Heart left ventricle (tissue), 13 donors: ENCODE results near the gene HAO2.

Source experiments
- CTCF ChIP-seq, 12 donors: fragments of 200-600 bp; sonication (generic) in 4 of 12; IDR thresholded peaks; one replicate each; pipeline versions ENCODE4 v1.5.0 to v1.8.0; 2018 to 2022; ENCODE audit warnings: antibody characterized with exemption in 12 of 12, mild to moderate bottlenecking in 5 of 12
- POLR2A ChIP-seq, 2 donors: fragments of 450-650 bp; IDR thresholded peaks; one replicate each; pipeline ENCODE4 v1.6.1; 2017; ENCODE audit warnings: antibody characterized with exemption in 2 of 2, mild to moderate bottlenecking in 2 of 2, moderate library complexity in 2 of 2
- donor health status: ischemic (EF 13 %, LVEDD 7.1; RV severe dilation, severe dysfunction).
- donor health status: DM: no; HTN: yes; CAD: no.
- donor health status: DM: no; HTN: no; CAD: no.
- donor health status: ischemic (EF 25% LVEDD 6.9; RV normal size, moderate dysfunction).
- donor health status: ischemic (EF 25% LVEDD 5.7; RV mildly dilated, moderate dysfunction).
- donor health status: ischemic (EF 35%, LVEDD 5.7; RV mildly dilated, moderate dysfunction).
- donor health status: nonischemic (EF 11% LVEDD 7.7; RV severe dilation, severe dysfunction).
- donor health status: DM: yes; HTN: yes; CAD: no.
- donor health status: PGD.
- donor health status: ischemic (EF 29% LVEDD 5.4; RV normal size, mild dysfunction).
- donor health status: nonischemic (EF 23%, LVEDD 6.1; RV moderate dilation, normal function).

GRCh38 chr1:119440721-119441307, 72.2 kb downstream of the HAO2 start:
- TF ChIP-seq CTCF (IDR thresholded peaks at IDR 0.05) (no peak), POLR2A (IDR thresholded peaks at IDR 0.05) (no peak)
